Hepatocyte (in vitro differentiated cells): ENCODE data around the gene MVB12B.

Experiments
- CTCF ChIP-seq: fragments of 200-600 bp; sonication (generic); IDR thresholded peaks from 2 replicates; pipeline ENCODE4 v1.5.1; 2016; ENCODE audit warnings: antibody characterized with exemption, mild to moderate bottlenecking; ENCODE audit not compliant: poor library complexity
- EZH2 ChIP-seq: fragments of 200-600 bp; sonication (generic); IDR thresholded peaks from 2 replicates; pipeline ENCODE4 v1.6.1; 2016; ENCODE audit warnings: antibody characterized with exemption, mild to moderate bottlenecking, borderline replicate concordance

GRCh38 chr9:126294331-126295081 lies 32.1 kb upstream of the MVB12B start:
- no peak for TF ChIP-seq CTCF
- no peak for TF ChIP-seq EZH2
